Transverse colon (tissue), 4 donors: ENCODE measurements around the gene CLEC4D. TPM values are rescaled to one million over a fixed set of nuclear protein-coding genes. Genes with fewer than 3 reads are reported as not detected.
"Not testable (repeated sequence)": the region's sequence is repeated elsewhere in the genome, so short reads cannot be mapped to it uniquely, and the experiment has no call there.

ENCODE experiments used
- DNase-seq: peaks from one replicate; pipeline ENCODE4 v3.0.0-alpha.2; 2019
- H3K27ac ChIP-seq, 4 donors: fragments of 200-600 bp; sonication (generic); 2 replicates each; pipeline ENCODE4 v1.5.1; 2016 to 2018; ENCODE audit warnings: inconsistent platforms in 4 of 4
- H3K27me3 ChIP-seq: fragments of 200-600 bp; sonication (generic); 2 replicates; pipeline ENCODE4 v1.5.1; 2017; ENCODE audit warnings: inconsistent platforms
- H3K36me3 ChIP-seq, 4 donors: fragments of 200-600 bp; sonication (generic); 2 replicates each; pipeline ENCODE4 v1.5.1; 2017 to 2019; ENCODE audit warnings: inconsistent platforms in 4 of 4
- H3K4me1 ChIP-seq, 4 donors: fragments of 200-600 bp; sonication (generic); 2 replicates each; pipeline ENCODE4 v1.5.1; 2017 to 2020; ENCODE audit warnings: inconsistent platforms in 4 of 4
- H3K4me3 ChIP-seq, 4 donors: fragments of 200-600 bp; sonication (generic); 1 replicate in 1 of 4; 2 replicates in 3 of 4; pipeline versions ENCODE4 v1.5.1 to v1.6.1; 2017 to 2019; ENCODE audit warnings: inconsistent platforms in 4 of 4
- H3K9me3 ChIP-seq, 2 donors: fragments of 200-600 bp; sonication (generic); 2 replicates each; pipeline ENCODE4 v1.5.1; 2017 to 2019; ENCODE audit warnings: inconsistent platforms in 2 of 2
- CTCF ChIP-seq, 5 experiments: fragments of 200-600 bp in 3 of 5; fragments of 450-650 bp in 2 of 5; sonication (generic) in 3 of 5; IDR thresholded peaks; 1 replicate in 2 of 5; 2 replicates in 3 of 5; pipeline ENCODE4 v1.5.1; 2016 to 2017; ENCODE audit warnings: antibody characterized with exemption in 5 of 5, inconsistent platforms in 3 of 5, mild to moderate bottlenecking in 2 of 5, moderate library complexity in 1 of 5
- EP300 ChIP-seq: sonication (generic); formaldehyde crosslinking; IDR thresholded peaks from one replicate; pipeline ENCODE4 v1.6.1; 2017; ENCODE audit warnings: antibody characterized with exemption, low read depth
- POLR2A ChIP-seq: fragments of 450-650 bp; IDR thresholded peaks from one replicate; pipeline ENCODE4 v1.6.1; 2016; ENCODE audit warnings: antibody characterized with exemption, mild to moderate bottlenecking, moderate library complexity
- POLR2AphosphoS5 ChIP-seq, 3 donors: sonication (generic); formaldehyde crosslinking; IDR thresholded peaks; one replicate each; pipeline ENCODE4 v1.6.1; 2016; ENCODE audit warnings: antibody characterized with exemption in 3 of 3
- whole genome bisulfite sequencing, 2 donors: methylation state at CpG; one replicate each; pipeline ENCODE4 v1.1.5; 2018; ENCODE audit warnings: low coverage in 1 of 2; 5-methylcytosine and 5-hydroxymethylcytosine counted together
- in situ Hi-C, 4 donors: fragments of 200-750 bp; cut with MboI; loops; one replicate each; pipeline versions ENCODE4 v1.15.0 to v1.15.1; 2017; ENCODE audit warnings: low sequenced_read_pairs in 3 of 4, low pct_ligation_motif_present in 1 of 4, low pct_unique_long_range_greater_than_20kb in 1 of 4
- intact Hi-C: fragments of 100-400 bp; cut with DNase I; formaldehyde crosslinking; loops from one replicate; pipeline ENCODE4 v1.15.1; 2023; ENCODE audit warnings: low total_unique reads
- small RNA-seq, 4 donors: library from RNA; depleted of rRNA; stranded (forward); fragments of <200 nt; gene quantifications; one replicate each; pipeline ENCODE3, GENCODE V24; 2016
- total RNA-seq, 4 donors: library from RNA; depleted of rRNA; stranded (reverse); fragments of >200 nt; gene quantifications; one replicate each; pipeline ENCODE4 v1.1.0, GENCODE V29; 2016

Gene CLEC4D
- total RNA-seq, 4 donors from 2014 or later, result not detected

- H3K4me1 ChIP-seq, result no peaks in the 10 kb centered on the region
- no peaks in the 10 kb centered on the region for H3K36me3 ChIP-seq
- DNase-seq, result no peak
- H3K27ac ChIP-seq, result no peak overlapping the region
- no peak overlapping the region for H3K4me3 ChIP-seq
- intact Hi-C loops (no loop called here), in situ Hi-C loops (no loop called here)
- H3K9me3 ChIP-seq, result peaks cover 0 to 3% of the 10 kb centered on the region in 2 donors
- H3K27me3 ChIP-seq, result no peaks in the 10 kb centered on the region
- TF ChIP-seq POLR2A, result no peak
- WGBS, 2 donors, result 89 to 100% methylated on average over 1 to 6 of the region's 6 CpGs
Measured at GRCh38 chr12:8562310-8562709, 49.0 kb downstream of the CLEC4D start.

GRCh38 chr12:8563356-8563755 is 50.1 kb downstream of the CLEC4D start:
- 73 to 80% methylated on average over 3 of the region's 3 CpGs for WGBS, 2 donors
- intact Hi-C loops (no loop called here), in situ Hi-C loops (no loop called here)
- DNase-seq, result no peak
- Histone ChIP-seq H3K4me1 (no peaks in the 10 kb centered on the region), H3K4me3 (no peak overlapping the region), H3K36me3 (no peaks in the 10 kb centered on the region), H3K27ac (no peak overlapping the region), H3K9me3 (peaks cover 0 to 3% of the 10 kb centered on the region in 2 donors), H3K27me3 (no peaks in the 10 kb centered on the region)
- TF ChIP-seq POLR2A (no peak), EP300 (no peak), POLR2AphosphoS5 (IDR thresholded peaks at IDR 0.05) (no peak), CTCF (IDR thresholded peaks at IDR 0.05) (no peak)

- in situ Hi-C loops (no loop called here), intact Hi-C loops (no loop called here)
- no peak overlapping the region for H3K27ac ChIP-seq
- WGBS, 2 donors, result 75 to 78% methylated on average over 10 to 22 of the region's 22 CpGs
- no peak for DNase-seq
- H3K4me3 ChIP-seq, result no peak overlapping the region
- TF ChIP-seq POLR2AphosphoS5 (IDR thresholded peaks at IDR 0.05), result no peak
- no peak for TF ChIP-seq CTCF (IDR thresholded peaks at IDR 0.05)
- TF ChIP-seq EP300, result no peak
- TF ChIP-seq POLR2A, result no peak
- H3K9me3 ChIP-seq, result peaks cover 0 to 3% of the 10 kb centered on the region in 2 donors
- H3K27me3 ChIP-seq, result no peaks in the 10 kb centered on the region
- H3K4me1 ChIP-seq, result no peaks in the 10 kb centered on the region
- H3K36me3 ChIP-seq, result no peaks in the 10 kb centered on the region
Measured at GRCh38 chr12:8564656-8565055, 51.4 kb downstream of the CLEC4D start.

GRCh38 chr12:8566052-8566451 is 52.7 kb downstream of the CLEC4D start:
- H3K4me3 ChIP-seq, H3K27me3 ChIP-seq, H3K4me1 ChIP-seq, DNase-seq, intact Hi-C loops, H3K27ac ChIP-seq, in situ Hi-C loops, H3K36me3 ChIP-seq, H3K9me3 ChIP-seq: not testable (repeated sequence)
- WGBS, 2 donors, result 72 to 100% methylated on average over 1 to 2 of the region's 2 CpGs

- H3K27me3 ChIP-seq, result no peaks in the 10 kb centered on the region
- H3K36me3 ChIP-seq, result no peaks in the 10 kb centered on the region
- no peak overlapping the region for H3K4me3 ChIP-seq
- H3K4me1 ChIP-seq, result no peaks in the 10 kb centered on the region
- no peak for DNase-seq
- in situ Hi-C loops, result no loop called here
- peaks cover 0 to 3% of the 10 kb centered on the region in 2 donors for H3K9me3 ChIP-seq
- TF ChIP-seq POLR2A (no peak), EP300 (no peak), CTCF (IDR thresholded peaks at IDR 0.05) (no peak), POLR2AphosphoS5 (IDR thresholded peaks at IDR 0.05) (no peak)
- intact Hi-C loops, result no loop called here
- no peak overlapping the region for H3K27ac ChIP-seq
Measured at GRCh38 chr12:8566525-8566924, 53.2 kb downstream of the CLEC4D start.

Small RNAs within 50 kb of the gene (small RNA-seq; reads per million reads assigned to genes)
- gene RNU6-275P, result 0 reads per million in 4 donors

Other genes with a start within 250 kb of the CLEC4D start
- gene CLEC6A, start 57.5 kb upstream of the CLEC4D start, total RNA-seq, result not detected
- 1 to 10 TPM in 1 of 4 donors, under 1 TPM in 1, not detected in 2; 0.96 to 5.4 TPM for gene CLEC4E, start 27.4 kb downstream of the CLEC4D start, total RNA-seq
- not detected for gene AICDA, start 99.4 kb downstream of the CLEC4D start, total RNA-seq
- gene MFAP5, start 149.3 kb downstream of the CLEC4D start, total RNA-seq, result 10 to 100 TPM; 16.9 to 32.8 (median 22.0) TPM
- 10 to 100 TPM in 1 of 4 donors, 1 to 10 TPM in 3; 2.0 to 20.8 (median 7.2) TPM for gene RIMKLB, start 184.5 kb downstream of the CLEC4D start, total RNA-seq